ENCODE results near the gene PLCH1. TPM values are rescaled to one million over a fixed set of nuclear protein-coding genes. Genes with fewer than 3 reads are reported as not detected.
"Not testable (repeated sequence)": the region's sequence is repeated elsewhere in the genome, so short reads cannot be mapped to it uniquely, and the experiment has no call there.

Gene PLCH1
- total and polyA plus RNA-seq, 3 experiments from 2014 or later = not detected

DNA sequence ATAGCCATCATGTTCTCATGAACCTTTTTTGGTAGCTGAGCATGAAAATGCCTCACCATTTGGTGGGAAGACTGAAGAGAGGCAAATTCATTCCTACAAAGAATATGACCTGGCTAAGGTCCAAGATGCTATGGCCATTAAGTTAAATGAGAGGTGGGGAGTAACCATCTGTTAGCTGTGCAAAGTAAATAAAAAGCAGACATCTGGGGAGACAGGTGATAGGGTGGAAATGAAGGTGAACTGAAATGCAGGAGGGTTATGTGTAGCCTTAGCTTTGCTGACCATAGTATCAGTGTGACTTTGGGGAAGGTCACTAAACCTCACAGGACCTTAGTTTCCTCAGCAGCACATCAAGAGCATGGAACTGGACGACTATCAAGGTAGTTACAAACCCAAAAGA is 340.4 kb downstream of the PLCH1 start:
- no peaks in the 10 kb centered on the region for H3K27me3 ChIP-seq (ENCODE audit: insufficient read depth, low read length, poor library complexity, severe bottlenecking)
- no peaks in the 10 kb centered on the region for H3K9me3 ChIP-seq (ENCODE audit: low read length)
- H3K4me3 ChIP-seq (ENCODE audit: low read length) = no peak overlapping the region
- POLR2A ChIA-PET = no interaction called here
- H3K4me1 ChIP-seq (ENCODE audit: insufficient read depth, low read length) = no peaks in the 10 kb centered on the region
- Mint-ChIP-seq H3K36me3 (no peaks in the 10 kb centered on the region), H3K4me3 (no peak overlapping the region), H3K27ac (no peak overlapping the region), H3K4me1 (no peaks in the 10 kb centered on the region), H3K9me3 (peaks cover 0 to 5% (median 0%) of the 10 kb centered on the region in 5 donors), H3K27me3 (peaks cover 0 to 3% of the 10 kb centered on the region in 2 donors)
- CTCF ChIA-PET = no interaction called here
- DNase-seq = no peak
- no peak overlapping the region for H3K27ac ChIP-seq (ENCODE audit: low read depth, low read length)
- no peaks in the 10 kb centered on the region for H3K36me3 ChIP-seq (ENCODE audit: insufficient read depth, low read length)

DNA sequence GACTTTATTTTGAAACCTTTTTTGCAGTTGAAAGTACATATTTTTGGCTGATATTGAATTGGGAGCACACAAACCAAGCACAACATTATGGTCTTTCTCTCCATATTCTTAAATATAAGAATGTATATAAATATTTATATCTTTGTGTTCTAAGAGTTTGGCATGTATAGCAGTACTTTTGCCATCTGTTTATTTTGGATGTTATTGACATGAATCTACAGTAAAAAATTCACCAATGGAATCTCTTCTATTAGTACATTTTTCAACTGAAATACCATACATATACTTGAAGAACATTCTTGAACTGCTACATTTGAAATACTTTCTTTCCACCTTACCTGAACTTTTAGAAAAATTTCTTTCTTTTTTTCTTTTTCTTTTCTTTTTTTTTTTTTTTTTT is 342.2 kb downstream of the PLCH1 start:
- H3K4me3 ChIP-seq (ENCODE audit: low read length) = no peak overlapping the region
- no peak for DNase-seq
- H3K9me3 ChIP-seq (ENCODE audit: low read length) = no peaks in the 10 kb centered on the region
- Mint-ChIP-seq H3K27ac (no peak overlapping the region), H3K36me3 (no peaks in the 10 kb centered on the region), H3K9me3 (peaks cover 0 to 9% (median 0%) of the 10 kb centered on the region in 5 donors), H3K4me1 (no peaks in the 10 kb centered on the region), H3K27me3 (peaks cover 0 to 3% of the 10 kb centered on the region in 2 donors), H3K4me3 (no peak overlapping the region)
- CTCF ChIA-PET = no interaction called here
- no peaks in the 10 kb centered on the region for H3K36me3 ChIP-seq (ENCODE audit: insufficient read depth, low read length)
- no peaks in the 10 kb centered on the region for H3K4me1 ChIP-seq (ENCODE audit: insufficient read depth, low read length)
- H3K27ac ChIP-seq (ENCODE audit: low read depth, low read length) = no peak overlapping the region
- H3K27me3 ChIP-seq (ENCODE audit: insufficient read depth, low read length, poor library complexity, severe bottlenecking) = no peaks in the 10 kb centered on the region
- POLR2A ChIA-PET = no interaction called here

DNA sequence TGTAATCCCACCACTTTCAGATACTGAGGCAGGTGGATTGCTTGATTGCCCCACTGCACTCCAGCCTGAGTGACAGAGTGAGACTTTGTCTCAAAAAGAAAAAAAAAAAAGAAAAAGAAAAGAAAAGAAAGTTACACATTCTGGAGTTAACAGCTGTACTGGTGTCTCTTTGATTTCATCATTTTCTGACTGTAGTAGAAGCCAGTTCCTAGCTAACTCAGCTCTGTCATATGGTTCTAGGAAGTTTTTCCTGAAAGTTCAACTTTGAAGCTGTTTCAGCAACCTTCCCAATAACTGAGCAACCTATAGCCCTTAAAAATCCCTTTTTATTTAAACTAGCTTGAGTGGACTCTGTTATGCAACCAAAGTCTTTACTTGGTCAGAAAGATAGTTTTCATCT is 346.8 kb downstream of the PLCH1 start:
- Mint-ChIP-seq H3K27ac (no peak overlapping the region), H3K4me1 (no peaks in the 10 kb centered on the region), H3K27me3 (peaks cover 0 to 7% of the 10 kb centered on the region in 2 donors), H3K4me3 (no peak overlapping the region), H3K9me3 (peaks cover 0 to 12% (median 5%) of the 10 kb centered on the region in 5 donors), H3K36me3 (no peaks in the 10 kb centered on the region)
- Histone ChIP-seq H3K4me3 (ENCODE audit: low read length) (no peak overlapping the region), H3K27ac (ENCODE audit: low read depth, low read length) (no peak overlapping the region), H3K9me3 (ENCODE audit: low read length) (no peaks in the 10 kb centered on the region), H3K27me3 (ENCODE audit: insufficient read depth, low read length, poor library complexity, severe bottlenecking) (no peaks in the 10 kb centered on the region), H3K4me1 (ENCODE audit: insufficient read depth, low read length) (no peaks in the 10 kb centered on the region), H3K36me3 (ENCODE audit: insufficient read depth, low read length) (no peaks in the 10 kb centered on the region)
- ChIA-PET CTCF (no interaction called here), POLR2A (no interaction called here)
- DNase-seq = no peak

DNA sequence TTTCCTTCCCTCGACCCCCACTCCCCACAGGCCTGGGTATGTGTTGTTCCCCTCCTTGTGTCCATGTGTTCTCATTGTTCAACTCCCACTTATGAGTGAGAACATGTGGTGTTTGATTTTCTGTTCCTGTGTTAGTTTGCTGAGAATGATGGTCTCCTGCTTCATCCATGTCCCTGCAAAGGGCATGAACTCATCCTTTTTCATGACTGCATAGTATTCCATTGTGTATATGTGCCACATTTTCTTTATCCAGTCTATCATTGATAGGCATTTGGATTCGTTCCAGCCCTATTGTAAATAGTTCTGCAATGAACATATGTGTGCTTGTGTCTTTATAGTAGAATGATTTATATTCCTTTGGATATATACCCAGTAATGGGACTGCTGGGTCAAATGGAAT is 350.0 kb downstream of the PLCH1 start:
- H3K9me3 Mint-ChIP-seq = peaks cover 0 to 11% (median 5%) of the 10 kb centered on the region in 5 donors
- POLR2A ChIA-PET; H3K4me3 Mint-ChIP-seq; H3K36me3 Mint-ChIP-seq; CTCF ChIA-PET; H3K27me3 Mint-ChIP-seq; H3K4me1 Mint-ChIP-seq; H3K27ac Mint-ChIP-seq; H3K27me3 ChIP-seq (ENCODE audit: insufficient read depth, low read length, poor library complexity, severe bottlenecking); H3K36me3 ChIP-seq (ENCODE audit: insufficient read depth, low read length); H3K4me3 ChIP-seq (ENCODE audit: low read length); H3K27ac ChIP-seq (ENCODE audit: low read depth, low read length); DNase-seq; H3K9me3 ChIP-seq (ENCODE audit: low read length); H3K4me1 ChIP-seq (ENCODE audit: insufficient read depth, low read length): not testable (repeated sequence)

DNA sequence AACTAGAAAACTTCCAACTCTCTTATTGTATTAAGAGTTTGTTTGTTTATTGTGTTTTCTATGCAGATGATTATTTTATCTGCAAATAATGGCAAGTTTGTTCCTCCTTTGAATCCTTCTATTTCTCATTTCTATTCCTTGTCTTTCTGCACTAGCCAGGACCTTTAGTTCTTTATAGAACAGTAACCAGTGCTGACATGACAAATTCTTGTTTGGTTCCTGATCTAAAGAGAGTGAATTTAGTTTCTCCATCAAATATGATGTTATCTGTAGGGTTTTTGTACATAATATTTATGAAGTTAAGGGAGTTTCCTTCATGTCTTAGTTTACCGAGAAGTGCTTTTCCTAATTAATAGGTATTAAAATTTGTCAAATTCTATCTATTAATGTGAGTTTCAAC is 350.6 kb downstream of the PLCH1 start:
- H3K27ac ChIP-seq (ENCODE audit: low read depth, low read length) = no peak overlapping the region
- DNase-seq = no peak
- H3K4me1 Mint-ChIP-seq = no peaks in the 10 kb centered on the region
- H3K36me3 ChIP-seq (ENCODE audit: insufficient read depth, low read length) = no peaks in the 10 kb centered on the region
- no peak overlapping the region for H3K4me3 ChIP-seq (ENCODE audit: low read length)
- no peaks in the 10 kb centered on the region for H3K27me3 ChIP-seq (ENCODE audit: insufficient read depth, low read length, poor library complexity, severe bottlenecking)
- peaks cover 0 to 8% (median 5%) of the 10 kb centered on the region in 5 donors for H3K9me3 Mint-ChIP-seq
- no peak overlapping the region for H3K4me3 Mint-ChIP-seq
- H3K36me3 Mint-ChIP-seq = no peaks in the 10 kb centered on the region
- CTCF ChIA-PET = no interaction called here
- no peaks in the 10 kb centered on the region for H3K4me1 ChIP-seq (ENCODE audit: insufficient read depth, low read length)
- no peak overlapping the region for H3K27ac Mint-ChIP-seq
- POLR2A ChIA-PET = no interaction called here
- peaks cover 0 to 5% of the 10 kb centered on the region in 2 donors for H3K27me3 Mint-ChIP-seq
- H3K9me3 ChIP-seq (ENCODE audit: low read length) = no peaks in the 10 kb centered on the region

DNA sequence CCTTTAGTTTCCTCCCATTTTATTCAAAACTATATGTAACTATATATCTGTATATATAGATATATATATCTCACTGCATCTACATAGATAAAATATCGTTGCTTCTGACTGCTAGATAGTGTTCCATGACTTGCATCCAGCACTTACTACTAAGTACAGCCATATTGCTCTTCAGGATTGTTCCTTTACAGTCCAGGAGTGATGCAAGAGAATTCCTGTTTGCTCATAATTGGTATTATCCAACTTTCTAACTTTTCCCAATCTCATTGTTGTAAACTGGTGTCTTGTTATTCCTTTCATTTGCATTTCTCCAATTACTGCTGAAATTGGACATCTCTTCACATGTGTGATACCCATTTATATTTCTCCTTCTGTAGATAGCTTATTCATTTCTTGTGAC is 351.6 kb downstream of the PLCH1 start:
- ChIA-PET CTCF (no interaction called here), POLR2A (no interaction called here)
- H3K27me3 Mint-ChIP-seq = peaks cover 0 to 5% of the 10 kb centered on the region in 2 donors
- Histone ChIP-seq H3K4me3 (ENCODE audit: low read length) (no peak overlapping the region), H3K27me3 (ENCODE audit: insufficient read depth, low read length, poor library complexity, severe bottlenecking) (no peaks in the 10 kb centered on the region), H3K9me3 (ENCODE audit: low read length) (no peaks in the 10 kb centered on the region), H3K36me3 (ENCODE audit: insufficient read depth, low read length) (no peaks in the 10 kb centered on the region), H3K4me1 (ENCODE audit: insufficient read depth, low read length) (no peaks in the 10 kb centered on the region), H3K27ac (ENCODE audit: low read depth, low read length) (no peak overlapping the region)
- H3K9me3 Mint-ChIP-seq = peaks cover 0 to 8% (median 5%) of the 10 kb centered on the region in 5 donors
- H3K4me1 Mint-ChIP-seq = no peaks in the 10 kb centered on the region
- no peak overlapping the region for H3K4me3 Mint-ChIP-seq
- H3K27ac Mint-ChIP-seq = no peak overlapping the region
- no peak for DNase-seq
- no peaks in the 10 kb centered on the region for H3K36me3 Mint-ChIP-seq

DNA sequence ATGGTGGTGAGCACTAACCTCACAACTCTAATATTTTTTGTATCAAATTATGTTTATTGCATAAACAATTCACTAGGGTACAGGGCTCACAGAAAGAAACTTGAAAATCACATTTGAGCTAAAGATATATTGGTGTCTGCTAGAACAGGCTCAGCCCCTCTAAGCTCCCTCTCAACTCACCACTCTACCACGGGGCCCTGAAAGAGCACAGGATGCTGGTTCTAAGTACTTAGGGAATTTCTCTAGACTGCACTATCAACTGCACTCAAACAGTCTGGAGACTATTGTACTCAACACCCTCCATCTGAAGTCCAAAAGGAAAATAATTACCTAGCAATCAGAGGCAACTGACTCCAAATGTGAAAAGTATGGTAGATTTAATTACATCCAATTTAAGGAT is 352.7 kb downstream of the PLCH1 start:
- Mint-ChIP-seq H3K27ac (no peak overlapping the region), H3K4me1 (no peaks in the 10 kb centered on the region), H3K4me3 (no peak overlapping the region), H3K36me3 (no peaks in the 10 kb centered on the region), H3K27me3 (peaks cover 0 to 4% of the 10 kb centered on the region in 2 donors), H3K9me3 (peaks cover 0 to 8% (median 5%) of the 10 kb centered on the region in 5 donors)
- Histone ChIP-seq H3K9me3 (ENCODE audit: low read length) (no peaks in the 10 kb centered on the region), H3K4me3 (ENCODE audit: low read length) (no peak overlapping the region), H3K36me3 (ENCODE audit: insufficient read depth, low read length) (no peaks in the 10 kb centered on the region), H3K4me1 (ENCODE audit: insufficient read depth, low read length) (no peaks in the 10 kb centered on the region), H3K27ac (ENCODE audit: low read depth, low read length) (no peak overlapping the region), H3K27me3 (ENCODE audit: insufficient read depth, low read length, poor library complexity, severe bottlenecking) (no peaks in the 10 kb centered on the region)
- ChIA-PET POLR2A (no interaction called here), CTCF (no interaction called here)
- DNase-seq = no peak

DNA sequence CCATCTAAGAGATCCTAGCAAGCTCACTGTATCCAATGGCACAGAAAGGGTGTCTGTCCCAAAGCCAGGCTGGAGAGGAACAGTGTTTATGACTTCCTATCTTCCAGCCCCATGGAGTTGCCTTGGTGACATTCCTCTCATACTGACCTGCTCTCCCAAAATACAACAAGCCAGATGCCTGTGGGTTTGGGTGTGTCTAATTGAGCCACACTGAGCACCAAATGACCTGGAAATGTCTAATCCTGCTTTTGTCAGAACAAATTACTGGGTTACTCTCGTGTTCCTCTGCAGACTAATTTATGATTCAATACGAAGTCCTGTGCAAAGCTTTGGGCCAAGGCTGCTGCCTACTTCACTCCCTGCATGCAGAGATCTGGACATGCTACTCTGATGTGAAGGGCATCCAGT is 353.3 kb downstream of the PLCH1 start:
- Mint-ChIP-seq H3K27ac (no peak overlapping the region), H3K4me1 (no peaks in the 10 kb centered on the region), H3K36me3 (no peaks in the 10 kb centered on the region), H3K4me3 (no peak overlapping the region), H3K27me3 (peaks cover 0 to 6% of the 10 kb centered on the region in 2 donors), H3K9me3 (peaks cover 0 to 8% (median 5%) of the 10 kb centered on the region in 5 donors)
- CTCF ChIA-PET = no interaction called here
- H3K9me3 ChIP-seq (ENCODE audit: low read length) = no peaks in the 10 kb centered on the region
- H3K27me3 ChIP-seq (ENCODE audit: insufficient read depth, low read length, poor library complexity, severe bottlenecking) = no peaks in the 10 kb centered on the region
- H3K27ac ChIP-seq (ENCODE audit: low read depth, low read length) = no peak overlapping the region
- no peaks in the 10 kb centered on the region for H3K36me3 ChIP-seq (ENCODE audit: insufficient read depth, low read length)
- DNase-seq = no peak
- no peak overlapping the region for H3K4me3 ChIP-seq (ENCODE audit: low read length)
- no peaks in the 10 kb centered on the region for H3K4me1 ChIP-seq (ENCODE audit: insufficient read depth, low read length)
- POLR2A ChIA-PET = no interaction called here

DNA sequence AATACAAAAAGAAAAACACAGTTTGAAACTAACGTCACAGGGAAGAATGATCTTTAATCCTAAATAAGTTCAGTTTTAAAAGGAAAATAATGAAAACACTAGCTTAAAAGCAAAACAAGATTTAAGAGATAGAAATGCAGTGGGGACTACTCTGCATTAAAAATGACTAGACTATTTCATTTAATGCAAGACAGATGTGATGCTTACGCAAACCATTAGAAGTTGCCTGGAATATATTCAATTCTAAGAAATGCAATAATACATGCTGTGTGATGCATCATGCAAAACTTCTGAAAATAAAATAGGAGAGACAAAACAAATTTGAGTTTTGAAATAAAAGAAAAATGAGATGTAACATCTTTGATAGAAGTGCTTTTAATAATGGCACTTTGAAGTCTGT is 353.8 kb downstream of the PLCH1 start:
- Histone ChIP-seq H3K27ac (ENCODE audit: low read depth, low read length) (no peak overlapping the region), H3K4me3 (ENCODE audit: low read length) (no peak overlapping the region), H3K4me1 (ENCODE audit: insufficient read depth, low read length) (no peaks in the 10 kb centered on the region), H3K27me3 (ENCODE audit: insufficient read depth, low read length, poor library complexity, severe bottlenecking) (no peaks in the 10 kb centered on the region), H3K9me3 (ENCODE audit: low read length) (no peaks in the 10 kb centered on the region), H3K36me3 (ENCODE audit: insufficient read depth, low read length) (no peaks in the 10 kb centered on the region)
- no peaks in the 10 kb centered on the region for H3K36me3 Mint-ChIP-seq
- H3K27ac Mint-ChIP-seq = no peak overlapping the region
- no peak for DNase-seq
- H3K4me1 Mint-ChIP-seq = no peaks in the 10 kb centered on the region
- POLR2A ChIA-PET = no interaction called here
- H3K4me3 Mint-ChIP-seq = no peak overlapping the region
- H3K27me3 Mint-ChIP-seq = peaks cover 0 to 6% of the 10 kb centered on the region in 2 donors
- peaks cover 0 to 8% (median 5%) of the 10 kb centered on the region in 5 donors for H3K9me3 Mint-ChIP-seq
- CTCF ChIA-PET = no interaction called here

Measured in CD8-positive, alpha-beta memory T cell (primary cell).